ENCODE data around the gene CSNK1G3.

CSNK1G3 gene

DNA sequence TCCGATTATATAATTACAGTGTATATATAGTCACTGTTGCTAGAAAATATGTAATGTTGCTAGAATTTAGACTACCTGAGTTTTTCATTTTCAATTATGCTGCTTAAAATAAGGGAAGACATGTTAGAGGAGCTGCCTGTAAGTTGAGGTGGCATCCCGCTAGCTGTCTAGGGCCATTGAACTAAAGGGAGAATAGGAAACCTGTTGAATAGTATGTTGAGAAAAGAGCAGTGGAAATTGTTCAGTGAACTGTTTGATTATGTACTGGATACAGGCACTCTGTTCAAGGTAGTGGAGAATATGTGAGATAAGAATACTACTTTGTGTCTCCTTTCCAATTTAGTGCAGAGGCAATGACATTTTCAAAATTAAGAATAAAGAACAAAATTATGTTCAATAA, 89.6 kb downstream of the CSNK1G3 start:
- TF ChIP-seq, protein P1, sequence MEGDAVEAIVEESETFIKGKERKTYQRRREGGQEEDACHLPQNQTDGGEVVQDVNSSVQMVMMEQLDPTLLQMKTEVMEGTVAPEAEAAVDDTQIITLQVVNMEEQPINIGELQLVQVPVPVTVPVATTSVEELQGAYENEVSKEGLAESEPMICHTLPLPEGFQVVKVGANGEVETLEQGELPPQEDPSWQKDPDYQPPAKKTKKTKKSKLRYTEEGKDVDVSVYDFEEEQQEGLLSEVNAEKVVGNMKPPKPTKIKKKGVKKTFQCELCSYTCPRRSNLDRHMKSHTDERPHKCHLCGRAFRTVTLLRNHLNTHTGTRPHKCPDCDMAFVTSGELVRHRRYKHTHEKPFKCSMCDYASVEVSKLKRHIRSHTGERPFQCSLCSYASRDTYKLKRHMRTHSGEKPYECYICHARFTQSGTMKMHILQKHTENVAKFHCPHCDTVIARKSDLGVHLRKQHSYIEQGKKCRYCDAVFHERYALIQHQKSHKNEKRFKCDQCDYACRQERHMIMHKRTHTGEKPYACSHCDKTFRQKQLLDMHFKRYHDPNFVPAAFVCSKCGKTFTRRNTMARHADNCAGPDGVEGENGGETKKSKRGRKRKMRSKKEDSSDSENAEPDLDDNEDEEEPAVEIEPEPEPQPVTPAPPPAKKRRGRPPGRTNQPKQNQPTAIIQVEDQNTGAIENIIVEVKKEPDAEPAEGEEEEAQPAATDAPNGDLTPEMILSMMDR (IDR thresholded peaks at IDR 0.05; ENCODE audit: poor library complexity, severe bottlenecking), result no peak
- Histone ChIP-seq H3K9me3 (ENCODE audit: severe bottlenecking) (no peaks in the 10 kb centered on the region), H3K27ac (ENCODE audit: poor library complexity, severe bottlenecking) (no peak overlapping the region), H3K4me1 (ENCODE audit: insufficient read depth, poor library complexity, severe bottlenecking) (no peaks in the 10 kb centered on the region), H3K36me3 (ENCODE audit: low read depth) (peaks cover 42% of the 10 kb centered on the region), H3K4me3 (ENCODE audit: severe bottlenecking) (no peak overlapping the region), H3K27me3 (ENCODE audit: insufficient read depth, poor library complexity, severe bottlenecking) (no peaks in the 10 kb centered on the region)
- ATAC-seq (ENCODE audit: low read depth) (no peak), DNase-seq (ENCODE audit: low spot score) (no peak)

DNA sequence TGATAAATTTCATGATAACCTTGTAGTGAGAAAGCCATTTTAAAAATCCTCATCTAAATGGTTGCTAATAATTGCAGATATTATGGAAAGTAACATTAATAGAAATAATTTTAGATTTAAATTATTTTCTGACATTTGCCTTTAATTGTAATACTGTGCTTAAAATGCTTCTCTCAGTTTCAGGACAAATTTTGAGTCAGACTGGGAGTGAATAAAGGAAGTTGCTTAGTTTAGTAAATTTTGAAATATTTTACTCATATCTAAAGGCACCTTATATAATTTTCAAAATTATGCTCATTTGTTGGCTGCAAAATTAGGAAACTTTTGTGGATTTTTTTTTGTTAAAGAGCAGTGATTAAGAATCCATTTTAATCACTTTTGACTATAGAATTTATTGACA, 93.8 kb downstream of the CSNK1G3 start:
- TF ChIP-seq, protein P1 (IDR thresholded peaks at IDR 0.05; ENCODE audit: poor library complexity, severe bottlenecking), result no peak
- ATAC-seq (ENCODE audit: low read depth) (no peak), DNase-seq (ENCODE audit: low spot score) (no peak)
- peaks cover 31% of the 10 kb centered on the region for H3K36me3 ChIP-seq (ENCODE audit: low read depth)
- no peaks in the 10 kb centered on the region for H3K4me1 ChIP-seq (ENCODE audit: insufficient read depth, poor library complexity, severe bottlenecking)
- H3K4me3 ChIP-seq (ENCODE audit: severe bottlenecking), result no peak overlapping the region
- no peaks in the 10 kb centered on the region for H3K9me3 ChIP-seq (ENCODE audit: severe bottlenecking)
- no peak overlapping the region for H3K27ac ChIP-seq (ENCODE audit: poor library complexity, severe bottlenecking)
- no peaks in the 10 kb centered on the region for H3K27me3 ChIP-seq (ENCODE audit: insufficient read depth, poor library complexity, severe bottlenecking)

DNA sequence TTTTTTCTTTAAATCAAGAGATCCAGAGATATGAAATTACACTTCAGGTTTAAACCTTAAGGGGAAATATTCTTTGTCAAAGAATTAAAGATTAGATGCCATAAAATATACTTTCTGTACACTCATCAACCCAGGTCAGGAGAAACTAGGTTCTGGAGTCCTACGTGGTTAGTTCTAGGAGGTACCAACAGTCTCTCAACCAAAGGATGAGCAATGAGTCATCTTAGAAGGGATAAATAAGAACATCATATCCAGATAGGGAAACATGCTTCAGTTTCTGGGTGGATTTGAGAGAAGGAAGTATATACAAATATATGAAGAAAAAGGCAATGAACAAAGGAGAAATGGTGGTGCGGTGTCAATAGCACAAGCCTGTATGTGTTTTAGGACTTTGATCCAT, 98.2 kb downstream of the CSNK1G3 start:
- TF ChIP-seq, protein P1 (IDR thresholded peaks at IDR 0.05; ENCODE audit: poor library complexity, severe bottlenecking), result no peak
- ATAC-seq (ENCODE audit: low read depth) (0 out of 3 replicates have a peak, but pooled peaks have one; percentile 26), DNase-seq (ENCODE audit: low spot score) (no peak)
- Histone ChIP-seq H3K4me3 (ENCODE audit: severe bottlenecking) (no peak overlapping the region), H3K27ac (ENCODE audit: poor library complexity, severe bottlenecking) (no peak overlapping the region), H3K9me3 (ENCODE audit: severe bottlenecking) (no peaks in the 10 kb centered on the region), H3K36me3 (ENCODE audit: low read depth) (peaks cover 38% of the 10 kb centered on the region), H3K27me3 (ENCODE audit: insufficient read depth, poor library complexity, severe bottlenecking) (no peaks in the 10 kb centered on the region), H3K4me1 (ENCODE audit: insufficient read depth, poor library complexity, severe bottlenecking) (no peaks in the 10 kb centered on the region)

DNA sequence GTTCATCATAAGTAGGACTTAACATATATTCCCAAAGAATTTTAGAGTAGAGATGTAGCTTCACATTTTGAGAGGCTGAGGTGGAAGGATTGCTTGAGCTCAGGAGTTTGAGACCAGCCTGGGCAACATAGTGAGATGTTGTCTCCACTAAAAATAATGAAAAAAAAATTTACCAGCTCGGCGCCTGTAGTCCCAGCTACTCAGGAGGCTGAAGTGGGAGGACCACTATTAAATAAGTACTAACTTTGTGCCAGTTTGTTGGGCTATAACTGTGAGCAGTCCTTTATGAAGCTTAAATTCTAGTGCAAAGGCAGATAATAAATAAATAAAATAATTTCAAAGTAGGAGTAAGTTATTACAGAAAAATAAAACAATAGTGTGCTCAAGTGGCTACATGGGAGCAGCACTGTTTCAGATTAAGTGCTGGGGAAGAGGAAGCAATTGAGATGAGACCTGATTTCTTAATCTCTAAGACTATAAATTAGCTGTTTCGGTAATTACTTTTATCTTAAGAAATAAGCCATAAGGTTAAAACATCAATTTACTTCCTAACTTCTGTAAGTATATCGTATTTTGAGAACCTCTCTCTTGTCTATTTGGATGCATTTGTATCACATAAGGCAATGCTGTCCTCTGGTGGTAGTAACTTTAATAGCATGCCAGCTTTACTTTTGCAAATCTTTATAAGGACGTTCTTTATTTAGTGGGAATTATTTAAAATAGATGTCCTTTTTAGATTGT, 98.9 kb downstream of the CSNK1G3 start:
- Histone ChIP-seq H3K27me3 (ENCODE audit: insufficient read depth, poor library complexity, severe bottlenecking) (no peaks in the 10 kb centered on the region), H3K9me3 (ENCODE audit: severe bottlenecking) (no peaks in the 10 kb centered on the region), H3K4me3 (ENCODE audit: severe bottlenecking) (no peak overlapping the region), H3K36me3 (ENCODE audit: low read depth) (peaks cover 39% of the 10 kb centered on the region), H3K4me1 (ENCODE audit: insufficient read depth, poor library complexity, severe bottlenecking) (no peaks in the 10 kb centered on the region), H3K27ac (ENCODE audit: poor library complexity, severe bottlenecking) (no peak overlapping the region)
- DNase-seq (ENCODE audit: low spot score) (no peak), ATAC-seq (ENCODE audit: low read depth) (peak; percentile 58)
- TF ChIP-seq, protein P1 (IDR thresholded peaks at IDR 0.05; ENCODE audit: poor library complexity, severe bottlenecking), result peak; percentile 100

DNA sequence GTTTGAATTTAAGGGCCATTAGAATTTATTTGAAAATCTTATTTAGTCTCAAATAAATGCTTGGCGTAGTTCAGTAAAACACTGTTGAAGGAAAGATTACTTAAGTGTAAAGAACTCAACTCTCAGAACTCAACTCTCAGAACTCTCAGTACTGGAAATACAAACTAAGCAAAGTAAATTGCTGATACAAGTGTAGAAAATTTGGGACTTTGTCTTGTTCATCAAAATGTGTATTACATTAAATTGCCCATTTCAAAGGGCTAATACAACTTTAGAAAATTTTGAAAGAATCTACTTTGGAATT, 99.4 kb downstream of the CSNK1G3 start:
- TF ChIP-seq, protein P1 (IDR thresholded peaks at IDR 0.05; ENCODE audit: poor library complexity, severe bottlenecking), result peak; percentile 94
- no peak for ATAC-seq (ENCODE audit: low read depth)
- no peak overlapping the region for H3K27ac ChIP-seq (ENCODE audit: poor library complexity, severe bottlenecking)

More for the DNA sequence above, 99.4 kb downstream of the CSNK1G3 start:
- Histone ChIP-seq H3K4me1 (ENCODE audit: insufficient read depth, poor library complexity, severe bottlenecking) (no peaks in the 10 kb centered on the region), H3K27me3 (ENCODE audit: insufficient read depth, poor library complexity, severe bottlenecking) (no peaks in the 10 kb centered on the region), H3K9me3 (ENCODE audit: severe bottlenecking) (no peaks in the 10 kb centered on the region), H3K4me3 (ENCODE audit: severe bottlenecking) (no peak overlapping the region), H3K36me3 (ENCODE audit: low read depth) (peaks cover 39% of the 10 kb centered on the region)
- no peak for DNase-seq (ENCODE audit: low spot score)

Data from RWPE2 (cell line).